NCI-H526 (cell line): ENCODE measurements around the gene OR52I1.

Experiments
- DNase-seq, 2 experiments: peaks; one replicate each; lab custom pipeline; 2025; lab: John Stamatoyannopoulos, UW

The OR52I1 gene

GRCh38 chr11:4593739-4594138, at the start of gene OR52I1:
Gene OR52I1, plus strand, starts transcription at chr11:4594039. Its CDS starts 0 bp downstream, at chr11:4594039.
- DNase-seq = no peak

GRCh38 chr11:4544891-4545290, 48.9 kb upstream of the OR52I1 start, which contains the start of gene OR52M1:
Gene OR52M1, plus strand, starts transcription at chr11:4545191. Its CDS starts 0 bp downstream, at chr11:4545191.
- DNase-seq = no peak

- no peak for DNase-seq
Measured at GRCh38 chr11:4546878-4547277, 47.0 kb upstream of the OR52I1 start.

GRCh38 chr11:4547416-4547815, 46.4 kb upstream of the OR52I1 start:
- DNase-seq = no peak

- DNase-seq = peak; percentile 9 to 64
Measured at GRCh38 chr11:4551346-4551979, 42.4 kb upstream of the OR52I1 start.

GRCh38 chr11:4559527-4560440, 34.1 kb upstream of the OR52I1 start:
- peak in 1 of 2 experiments; percentile 3 for DNase-seq

- peak in 1 of 2 experiments; percentile 5 for DNase-seq
Measured at GRCh38 chr11:4560467-4560866, 33.4 kb upstream of the OR52I1 start.

GRCh38 chr11:4565371-4565770, 28.5 kb upstream of the OR52I1 start:
- DNase-seq = no peak

GRCh38 chr11:4569075-4569474, 24.8 kb upstream of the OR52I1 start:
- no peak for DNase-seq

- DNase-seq = no peak
Measured at GRCh38 chr11:4576880-4577279, 17.0 kb upstream of the OR52I1 start.

- DNase-seq = no peak
Measured at GRCh38 chr11:4577761-4578160, 16.1 kb upstream of the OR52I1 start.

- no peak for DNase-seq
Measured at GRCh38 chr11:4578624-4579023, 15.2 kb upstream of the OR52I1 start.

- DNase-seq = no peak
Measured at GRCh38 chr11:4580124-4580523, 13.7 kb upstream of the OR52I1 start.

GRCh38 chr11:4581443-4581842, 12.4 kb upstream of the OR52I1 start, which contains the start of gene OR52I2:
Gene OR52I2, plus strand, starts transcription at chr11:4581743.
- no peak for DNase-seq

- no peak for DNase-seq
Measured at GRCh38 chr11:4589017-4589416, 4.8 kb upstream of the OR52I1 start.

- DNase-seq = no peak
Measured at GRCh38 chr11:4605057-4605456, 11.2 kb downstream of the OR52I1 start.

- no peak for DNase-seq
Measured at GRCh38 chr11:4606231-4607015, 12.6 kb downstream of the OR52I1 start.

- DNase-seq = no peak
Measured at GRCh38 chr11:4607096-4607495, 13.3 kb downstream of the OR52I1 start.

- peak; percentile 91 to 99 for DNase-seq
Measured at GRCh38 chr11:4607781-4608666, 14.2 kb downstream of the OR52I1 start, which contains the start of gene TRIM68. Gene TRIM68, minus strand, starts transcription at chr11:4608231. Its CDS starts 2,727 bp downstream, at chr11:4605504.

- no peak for DNase-seq
Measured at GRCh38 chr11:4610258-4610935, 16.6 kb downstream of the OR52I1 start.
